CD4-positive, alpha-beta T cell (primary cell): ENCODE results near the gene SH3D19. TPM values are rescaled to one million over a fixed set of nuclear protein-coding genes. Genes with fewer than 3 reads are reported as not detected.

Source experiments
- ATAC-seq: fragments of 200-7000 bp; cut with Tn5 transposase; one replicate; pipeline ENCODE4 v1.10.0; 2022; ENCODE audit warnings: mild to moderate bottlenecking; ENCODE audit not compliant: poor library complexity
- CTCF ChIA-PET: fragments of 350-600 bp; sonication (Branson Sonifier 250); formaldehyde crosslinking; loops from one replicate; lab custom pipeline; 2021; ENCODE audit warnings: antibody characterized with exemption, inconsistent platforms; lab: Charles Lee
- POLR2A ChIA-PET: fragments of 350-600 bp; sonication (Branson Sonifier 250); formaldehyde crosslinking; loops from one replicate; lab custom pipeline; 2021; ENCODE audit warnings: antibody characterized with exemption, inconsistent platforms; lab: Charles Lee
- DNase-seq, 14 experiments: peaks; one replicate each; pipeline ENCODE4 v3.0.0-alpha.2; 2013 to 2020; ENCODE audit warnings: mixed read lengths in 2 of 14
- H3K27ac ChIP-seq, 2 donors: one replicate each; pipeline versions ENCODE4 v1.5.1 to v1.7.0; 2013; ENCODE audit warnings: low read length in 2 of 2, low read depth in 1 of 2, mild to moderate bottlenecking in 1 of 2
- H3K27me3 ChIP-seq, 2 experiments: 1 replicate in 1 of 2; 2 replicates in 1 of 2; pipeline versions ENCODE4 v1.6.1 to v1.7.0; 2013; ENCODE audit warnings: low read length in 2 of 2, control low read depth in 1 of 2, mild to moderate bottlenecking in 1 of 2, moderate library complexity in 1 of 2; ENCODE audit not compliant: insufficient read depth in 2 of 2, control insufficient read depth in 1 of 2
- H3K36me3 ChIP-seq: one replicate; pipeline ENCODE4 v1.6.1; 2013; ENCODE audit warnings: low read length, control low read depth; ENCODE audit not compliant: insufficient read depth
- H3K4me1 ChIP-seq: one replicate; pipeline ENCODE4 v1.6.1; 2013; ENCODE audit warnings: low read length, control low read depth; ENCODE audit not compliant: insufficient read depth
- H3K4me3 ChIP-seq: one replicate; pipeline ENCODE4 v1.5.1; 2013; ENCODE audit warnings: mild to moderate bottlenecking, low read length, moderate library complexity
- H3K9me3 ChIP-seq, 2 experiments: 1 replicate in 1 of 2; 2 replicates in 1 of 2; pipeline versions ENCODE4 v1.6.1 to v1.7.0; 2013; ENCODE audit warnings: low read length in 2 of 2, mild to moderate bottlenecking in 2 of 2, control low read depth in 1 of 2, moderate library complexity in 1 of 2; ENCODE audit not compliant: control insufficient read depth in 1 of 2, insufficient read depth in 1 of 2
- H3K27ac Mint-ChIP-seq: one replicate; pipeline ENCODE4 v1.8.0; 2020; ENCODE audit warnings: mixed read lengths
- H3K27me3 Mint-ChIP-seq: one replicate; pipeline ENCODE4 v1.8.0; 2021; ENCODE audit warnings: mixed read lengths
- H3K36me3 Mint-ChIP-seq: one replicate; pipeline ENCODE4 v1.8.0; 2021; ENCODE audit warnings: low read depth, mixed read lengths
- H3K4me1 Mint-ChIP-seq: one replicate; pipeline ENCODE4 v1.8.0; 2021; ENCODE audit warnings: low read depth, mixed read lengths
- H3K4me3 Mint-ChIP-seq: one replicate; pipeline ENCODE4 v1.8.0; 2020; ENCODE audit warnings: mild to moderate bottlenecking, mixed read lengths
- H3K9me3 Mint-ChIP-seq: one replicate; pipeline ENCODE4 v1.8.0; 2020; ENCODE audit warnings: mixed read lengths
- intact Hi-C, 2 experiments: fragments of 100-400 bp; cut with DNase I in 1 of 2; cut with micrococcal nuclease in 1 of 2; formaldehyde crosslinking; loops; one replicate each; pipeline versions ENCODE4 v1.15.1 to v1.9.0; 2023 to 2025; cut with DNase I, micrococcal nuclease
- total RNA-seq, 174 experiments: library from RNA in 2 of 174; stranded (reverse) in 2 of 174; gene quantifications; one replicate each; pipeline ENCODE4 v1.2.3 and lab custom pipeline; 2021 to 2026
- TF ChIP-seq, protein P1 (sequence below): fragments of 200-600 bp; IDR thresholded peaks from one replicate; pipeline ENCODE4 v1.8.0; 2022; ENCODE audit warnings: antibody characterized with exemption, mild to moderate bottlenecking

SH3D19 gene
- total RNA-seq, 2 experiments from 2014 or later, result 0.27 TPM; not detected in 1

GRCh38 chr4:151195801-151196200 lies 129.6 kb downstream of the SH3D19 start:
- no peak overlapping the region for H3K27ac Mint-ChIP-seq

GRCh38 chr4:151193414-151193813 lies 132.0 kb downstream of the SH3D19 start:
- Mint-ChIP-seq H3K9me3 (no peaks in the 10 kb centered on the region), H3K27me3 (peaks cover 32% of the 10 kb centered on the region), H3K36me3 (no peaks in the 10 kb centered on the region), H3K4me3 (no peak overlapping the region), H3K4me1 (no peaks in the 10 kb centered on the region), H3K27ac (no peak overlapping the region)
- POLR2A ChIA-PET, result no interaction called here
- Histone ChIP-seq H3K27ac (no peak overlapping the region), H3K36me3 (no peaks in the 10 kb centered on the region), H3K27me3 (peaks cover 0 to 3% of the 10 kb centered on the region in 2 experiments), H3K4me3 (no peak overlapping the region), H3K9me3 (peaks cover 0 to 7% of the 10 kb centered on the region in 2 experiments), H3K4me1 (no peaks in the 10 kb centered on the region)
- TF ChIP-seq, protein P1, sequence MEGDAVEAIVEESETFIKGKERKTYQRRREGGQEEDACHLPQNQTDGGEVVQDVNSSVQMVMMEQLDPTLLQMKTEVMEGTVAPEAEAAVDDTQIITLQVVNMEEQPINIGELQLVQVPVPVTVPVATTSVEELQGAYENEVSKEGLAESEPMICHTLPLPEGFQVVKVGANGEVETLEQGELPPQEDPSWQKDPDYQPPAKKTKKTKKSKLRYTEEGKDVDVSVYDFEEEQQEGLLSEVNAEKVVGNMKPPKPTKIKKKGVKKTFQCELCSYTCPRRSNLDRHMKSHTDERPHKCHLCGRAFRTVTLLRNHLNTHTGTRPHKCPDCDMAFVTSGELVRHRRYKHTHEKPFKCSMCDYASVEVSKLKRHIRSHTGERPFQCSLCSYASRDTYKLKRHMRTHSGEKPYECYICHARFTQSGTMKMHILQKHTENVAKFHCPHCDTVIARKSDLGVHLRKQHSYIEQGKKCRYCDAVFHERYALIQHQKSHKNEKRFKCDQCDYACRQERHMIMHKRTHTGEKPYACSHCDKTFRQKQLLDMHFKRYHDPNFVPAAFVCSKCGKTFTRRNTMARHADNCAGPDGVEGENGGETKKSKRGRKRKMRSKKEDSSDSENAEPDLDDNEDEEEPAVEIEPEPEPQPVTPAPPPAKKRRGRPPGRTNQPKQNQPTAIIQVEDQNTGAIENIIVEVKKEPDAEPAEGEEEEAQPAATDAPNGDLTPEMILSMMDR, result no peak
- ATAC-seq, result no peak
- no peak for DNase-seq
- CTCF ChIA-PET, result no interaction called here
- intact Hi-C loops, result no loop called here

More at GRCh38 chr4:151195801-151196200, 129.6 kb downstream of the SH3D19 start:
- Histone ChIP-seq H3K36me3 (no peaks in the 10 kb centered on the region), H3K27me3 (peaks cover 0 to 3% of the 10 kb centered on the region in 2 experiments), H3K27ac (no peak overlapping the region), H3K9me3 (peaks cover 0 to under 1% of the 10 kb centered on the region in 2 experiments), H3K4me1 (no peaks in the 10 kb centered on the region), H3K4me3 (no peak overlapping the region)
- POLR2A ChIA-PET, result no interaction called here
- ATAC-seq (no peak), DNase-seq (no peak)
- TF ChIP-seq, protein P1, result no peak
- no peak overlapping the region for H3K4me3 Mint-ChIP-seq
- H3K27me3 Mint-ChIP-seq, result peaks cover 29% of the 10 kb centered on the region
- H3K36me3 Mint-ChIP-seq, result no peaks in the 10 kb centered on the region
- H3K9me3 Mint-ChIP-seq, result no peaks in the 10 kb centered on the region
- intact Hi-C loops, result no loop called here
- no peaks in the 10 kb centered on the region for H3K4me1 Mint-ChIP-seq
- CTCF ChIA-PET, result no interaction called here

GRCh38 chr4:151192556-151193235 lies 132.7 kb downstream of the SH3D19 start:
- H3K27me3 Mint-ChIP-seq, result peaks cover 36% of the 10 kb centered on the region
- ChIA-PET CTCF (no interaction called here), POLR2A (no interaction called here)
- DNase-seq (no peak), ATAC-seq (no peak)
- H3K4me1 Mint-ChIP-seq, result no peaks in the 10 kb centered on the region
- no peaks in the 10 kb centered on the region for H3K36me3 Mint-ChIP-seq
- H3K27ac Mint-ChIP-seq, result no peak overlapping the region
- no peaks in the 10 kb centered on the region for H3K9me3 Mint-ChIP-seq
- Histone ChIP-seq H3K27ac (no peak overlapping the region), H3K27me3 (peaks cover 0 to 3% of the 10 kb centered on the region in 2 experiments), H3K36me3 (no peaks in the 10 kb centered on the region), H3K4me1 (no peaks in the 10 kb centered on the region), H3K9me3 (peaks cover 0 to 7% of the 10 kb centered on the region in 2 experiments), H3K4me3 (no peak overlapping the region)
- no peak overlapping the region for H3K4me3 Mint-ChIP-seq
- TF ChIP-seq, protein P1, result no peak
- intact Hi-C loops, result no loop called here
